Glomerular endothelial cell (primary cell): ENCODE data around the gene CELA3A. TPM values are rescaled to one million over a fixed set of nuclear protein-coding genes. Genes with fewer than 3 reads are reported as not detected.
A peak's percentile ranks its signal among the peaks of the same experiment; 100 is the strongest.
"Not testable (repeated sequence)": the region's sequence is repeated elsewhere in the genome, so short reads cannot be mapped to it uniquely, and the experiment has no call there.

Experiments used
- DNase-seq: peaks from one replicate; pipeline ENCODE4 v3.0.0-alpha.2; 2011; ENCODE audit warnings: low read depth, low spot score; ENCODE audit errors: extremely low read depth
- total RNA-seq: library from RNA; depleted of rRNA; stranded (reverse); fragments of >200 nt; gene quantifications from 2 replicates; pipeline ENCODE4 v1.2.3, GENCODE V29; 2015

Gene CELA3A
- total RNA-seq, 1 donor from 2014 or later = not detected

GRCh38 chr1:21980515-21981220, 20.8 kb upstream of the CELA3A start:
- DNase-seq = not testable (repeated sequence)

- DNase-seq = not testable (repeated sequence)
These were observed 20.2 kb upstream of the CELA3A start for GRCh38 chr1:21981253-21981652.

- not testable (repeated sequence) for DNase-seq
These were observed 19.3 kb upstream of the CELA3A start for GRCh38 chr1:21982122-21982521.

GRCh38 chr1:21983539-21983938, 17.9 kb upstream of the CELA3A start:
- DNase-seq = not testable (repeated sequence)

GRCh38 chr1:21985893-21986292, 15.6 kb upstream of the CELA3A start:
- DNase-seq = not testable (repeated sequence)

- DNase-seq = not testable (repeated sequence)
These were observed 15.1 kb upstream of the CELA3A start for GRCh38 chr1:21986386-21986785.

GRCh38 chr1:21989672-21990393, 11.6 kb upstream of the CELA3A start:
- not testable (repeated sequence) for DNase-seq

- DNase-seq = not testable (repeated sequence)
These were observed 9.3 kb upstream of the CELA3A start for GRCh38 chr1:21992186-21992585.

- not testable (repeated sequence) for DNase-seq
These were observed 6.7 kb upstream of the CELA3A start for GRCh38 chr1:21994716-21995115.

GRCh38 chr1:21996663-21996970, 4.8 kb upstream of the CELA3A start:
- not testable (repeated sequence) for DNase-seq

- DNase-seq = not testable (repeated sequence)
These were observed 3.4 kb upstream of the CELA3A start for GRCh38 chr1:21997891-21998623.

- DNase-seq = not testable (repeated sequence)
These were observed 2.7 kb upstream of the CELA3A start for GRCh38 chr1:21998624-21999294.

- DNase-seq = peak; percentile 23
These were observed 1.8 kb upstream of the CELA3A start for GRCh38 chr1:21999645-22000044.

- not testable (repeated sequence) for DNase-seq
These were observed 1.0 kb downstream of the CELA3A start for GRCh38 chr1:22002461-22002860.

- not testable (repeated sequence) for DNase-seq
These were observed 1.4 kb downstream of the CELA3A start for GRCh38 chr1:22002875-22003274.

- DNase-seq = not testable (repeated sequence)
These were observed 2.5 kb downstream of the CELA3A start for GRCh38 chr1:22003959-22004358.

GRCh38 chr1:22005261-22006149, 4.0 kb downstream of the CELA3A start:
- not testable (repeated sequence) for DNase-seq

- not testable (repeated sequence) for DNase-seq
These were observed 5.3 kb downstream of the CELA3A start for GRCh38 chr1:22006736-22007135.

- DNase-seq = not testable (repeated sequence)
These were observed 5.8 kb downstream of the CELA3A start for GRCh38 chr1:22007262-22007661.

GRCh38 chr1:22009566-22009965, 8.1 kb downstream of the CELA3A start:
- not testable (repeated sequence) for DNase-seq
